OCI-LY3 (cell line): ENCODE data around the gene RECK.

Experiments used
- EZH2phosphoT487 ChIP-seq: fragments of 200-600 bp; shearing (Covaris generic); IDR thresholded peaks from 2 replicates; pipeline ENCODE4 v1.6.1; 2018; ENCODE audit warnings: antibody characterized with exemption, mixed run types, low read depth
- TF ChIP-seq, protein P1 (sequence below): fragments of 200-600, 300-600 bp; sonication (generic); IDR thresholded peaks from 2 replicates; pipeline ENCODE4 v1.5.1; 2014; ENCODE audit warnings: antibody characterized with exemption, low read length, low read depth

DNA sequence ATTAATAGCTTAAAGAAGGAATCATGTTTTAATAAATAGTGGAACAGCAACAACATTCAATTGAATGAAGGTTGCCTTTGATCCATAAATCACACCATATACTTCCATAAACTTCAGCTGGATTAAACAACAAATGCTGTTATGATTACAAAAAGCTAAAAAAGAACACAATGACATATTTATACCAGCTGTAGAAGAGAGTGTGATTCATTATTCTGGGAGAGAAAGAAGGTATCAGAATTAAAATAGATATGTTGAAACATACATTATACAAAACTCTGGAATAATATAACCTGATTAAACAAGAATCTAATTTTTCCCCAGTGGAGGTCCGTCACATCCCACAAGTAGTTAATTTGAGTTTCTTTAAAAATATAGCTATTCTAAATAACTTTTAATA lies 7.5 kb upstream of the RECK start:
- TF ChIP-seq, protein P1, sequence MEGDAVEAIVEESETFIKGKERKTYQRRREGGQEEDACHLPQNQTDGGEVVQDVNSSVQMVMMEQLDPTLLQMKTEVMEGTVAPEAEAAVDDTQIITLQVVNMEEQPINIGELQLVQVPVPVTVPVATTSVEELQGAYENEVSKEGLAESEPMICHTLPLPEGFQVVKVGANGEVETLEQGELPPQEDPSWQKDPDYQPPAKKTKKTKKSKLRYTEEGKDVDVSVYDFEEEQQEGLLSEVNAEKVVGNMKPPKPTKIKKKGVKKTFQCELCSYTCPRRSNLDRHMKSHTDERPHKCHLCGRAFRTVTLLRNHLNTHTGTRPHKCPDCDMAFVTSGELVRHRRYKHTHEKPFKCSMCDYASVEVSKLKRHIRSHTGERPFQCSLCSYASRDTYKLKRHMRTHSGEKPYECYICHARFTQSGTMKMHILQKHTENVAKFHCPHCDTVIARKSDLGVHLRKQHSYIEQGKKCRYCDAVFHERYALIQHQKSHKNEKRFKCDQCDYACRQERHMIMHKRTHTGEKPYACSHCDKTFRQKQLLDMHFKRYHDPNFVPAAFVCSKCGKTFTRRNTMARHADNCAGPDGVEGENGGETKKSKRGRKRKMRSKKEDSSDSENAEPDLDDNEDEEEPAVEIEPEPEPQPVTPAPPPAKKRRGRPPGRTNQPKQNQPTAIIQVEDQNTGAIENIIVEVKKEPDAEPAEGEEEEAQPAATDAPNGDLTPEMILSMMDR = no peak
- no peak for TF ChIP-seq EZH2phosphoT487
